Caco-2 (cell line): ENCODE results near the gene DLG1. TPM values are rescaled to one million over a fixed set of nuclear protein-coding genes. Genes with fewer than 3 reads are reported as not detected.
A peak's percentile ranks its signal among the peaks of the same experiment; 100 is the strongest.

Experiments
- BruUV-seq: library from RNA; stranded (reverse); fragments of 400-500 nt; replicated peaks from 2 replicates; lab custom pipeline; 2021; lab: Mats Ljungman, UMichigan
- CTCF ChIA-PET: fragments of 300-600 bp; sonication (Branson Sonifier 250); formaldehyde crosslinking; loops from one replicate; lab custom pipeline; 2022; ENCODE audit warnings: antibody characterized with exemption; lab: Charles Lee
- POLR2A ChIA-PET: fragments of 300-600 bp; sonication (Branson Sonifier 250); formaldehyde crosslinking; loops from one replicate; lab custom pipeline; 2022; ENCODE audit warnings: antibody characterized with exemption; lab: Charles Lee
- DNase-seq, 2 experiments: peaks; one replicate each; pipeline versions ENCODE4 v3.0.0 to v3.0.0-alpha.2; 2020 to 2022
- H3K27me3 ChIP-seq: replicated peaks from 2 replicates; pipeline ENCODE4 v1.6.0; 2011; ENCODE audit warnings: low read length; ENCODE audit not compliant: control insufficient read depth, insufficient read depth
- H3K36me3 ChIP-seq: 2 replicates; pipeline ENCODE4 v1.5.1; 2011; ENCODE audit warnings: low read length; ENCODE audit not compliant: control insufficient read depth, insufficient read depth
- H3K4me1 ChIP-seq: fragments of 250-450 bp; sonication (Bioruptor Pico); 2 replicates; pipeline ENCODE4 v1.5.1; 2020; ENCODE audit warnings: mild to moderate bottlenecking
- H3K4me3 ChIP-seq: 2 replicates; pipeline ENCODE4 v1.5.1; 2011; ENCODE audit warnings: low read depth, mild to moderate bottlenecking, control low read depth, low read length
- H3K9me3 ChIP-seq: fragments of 250-450 bp; sonication (Bioruptor Pico); 2 replicates; pipeline ENCODE4 v1.5.1; 2020; ENCODE audit warnings: mild to moderate bottlenecking, moderate library complexity
- H3K27ac Mint-ChIP-seq: one replicate; pipeline ENCODE4 v1.8.0; 2022; ENCODE audit warnings: mixed read lengths; ENCODE audit not compliant: unreplicated experiment
- H3K27me3 Mint-ChIP-seq: one replicate; pipeline ENCODE4 v1.8.0; 2022; ENCODE audit warnings: mixed read lengths; ENCODE audit not compliant: insufficient read depth, unreplicated experiment
- H3K36me3 Mint-ChIP-seq: one replicate; pipeline ENCODE4 v1.8.0; 2022; ENCODE audit warnings: mild to moderate bottlenecking, mixed read lengths; ENCODE audit not compliant: insufficient read depth, unreplicated experiment
- H3K4me1 Mint-ChIP-seq: one replicate; pipeline ENCODE4 v1.8.0; 2022; ENCODE audit warnings: low read depth, mixed read lengths; ENCODE audit not compliant: unreplicated experiment
- H3K4me3 Mint-ChIP-seq: one replicate; pipeline ENCODE4 v1.8.0; 2022; ENCODE audit warnings: mild to moderate bottlenecking, moderate library complexity, mixed read lengths; ENCODE audit not compliant: unreplicated experiment
- H3K9me3 Mint-ChIP-seq: one replicate; pipeline ENCODE4 v1.8.0; 2022; ENCODE audit warnings: mixed read lengths; ENCODE audit not compliant: unreplicated experiment
- CTCF ChIP-seq, 2 experiments: fragments of 200-600 bp in 1 of 2; IDR thresholded peaks; 1 replicate in 1 of 2; 2 replicates in 1 of 2; pipeline versions ENCODE4 v1.5.1 to v1.8.0; 2011 to 2022; ENCODE audit warnings: antibody characterized with exemption in 1 of 2, control low read depth in 1 of 2, inconsistent platforms in 1 of 2, low read depth in 1 of 2, low read length in 1 of 2, mild to moderate bottlenecking in 1 of 2, moderate library complexity in 1 of 2; ENCODE audit not compliant: insufficient read depth in 1 of 2, severe bottlenecking in 1 of 2, unreplicated experiment in 1 of 2
- intact Hi-C: fragments of 100-400 bp; cut with micrococcal nuclease; formaldehyde crosslinking; loops from one replicate; pipeline ENCODE4 v1.10.0; 2022; ENCODE audit not compliant: unreplicated experiment
- total RNA-seq: library from RNA; stranded (reverse); gene quantifications from 2 replicates; pipeline ENCODE4 v1.2.3, GENCODE V29; 2022

DLG1 gene
- total RNA-seq, 1 experiment from 2014 or later, result 167 TPM

GRCh38 chr3:197007953-197008352 is 290.5 kb downstream of the DLG1 start:
- Histone ChIP-seq H3K36me3 (no peaks in the 10 kb centered on the region), H3K4me1 (peaks cover 23% of the 10 kb centered on the region), H3K27me3 (no peaks in the 10 kb centered on the region), H3K9me3 (no peaks in the 10 kb centered on the region), H3K4me3 (no peak overlapping the region)
- no peak for TF ChIP-seq CTCF (IDR thresholded peaks at IDR 0.05; ENCODE audit: insufficient read depth in 1 of 2, low read depth in 1 of 2, low read length in 1 of 2, severe bottlenecking in 1 of 2, unreplicated experiment in 1 of 2)
- H3K9me3 Mint-ChIP-seq, result no peaks in the 10 kb centered on the region
- H3K36me3 Mint-ChIP-seq, result peaks cover 6% of the 10 kb centered on the region
- intact Hi-C loops, result loop anchor here (10.0 kb wide), 1 partner anchor 177 kb away; no protein-coding TSS in a partner anchor
- no peak for DNase-seq
- CTCF ChIA-PET, result no interaction called here
- POLR2A ChIA-PET, result no interaction called here
- no peaks in the 10 kb centered on the region for H3K27me3 Mint-ChIP-seq
- H3K27ac Mint-ChIP-seq, result peak overlapping the region; percentile 72
- H3K4me3 Mint-ChIP-seq, result no peak overlapping the region
- no TSS peak for BruUV-seq
- peaks cover 10% of the 10 kb centered on the region for H3K4me1 Mint-ChIP-seq

DNA sequence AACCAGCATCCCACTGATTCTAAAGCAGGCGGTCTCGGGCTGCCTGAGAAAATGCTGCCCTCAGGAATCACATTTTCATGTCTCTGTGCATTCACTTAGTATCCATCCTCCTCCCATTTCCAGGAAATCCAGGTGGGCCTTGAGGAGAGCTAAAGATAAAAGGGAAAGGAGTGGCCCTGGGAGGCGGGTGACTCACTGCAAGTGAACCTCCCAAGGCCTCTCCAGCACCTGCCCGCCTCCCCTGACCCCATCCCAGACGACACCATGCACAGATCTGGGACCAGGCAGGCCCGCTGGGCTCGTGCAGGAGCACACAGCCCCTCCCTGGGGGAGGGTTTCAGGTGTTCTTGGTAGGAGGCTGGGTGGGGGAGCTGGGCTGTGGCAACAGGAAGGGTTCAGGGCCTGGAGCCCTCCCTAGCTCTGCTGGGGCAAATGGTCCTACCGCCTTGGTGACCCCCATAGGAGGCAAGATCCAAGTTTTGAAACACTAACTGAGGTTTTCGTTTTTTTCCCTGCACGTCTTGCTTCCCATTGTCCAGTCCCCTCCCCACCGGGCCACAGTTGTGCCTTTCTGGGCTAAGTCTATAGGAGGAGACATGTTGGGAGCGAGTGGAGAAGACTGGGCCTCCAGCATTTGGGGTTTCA is 291.0 kb downstream of the DLG1 start:
- peaks cover 25% of the 10 kb centered on the region for H3K4me1 ChIP-seq
- DNase-seq, result peak; percentile 34 to 57
- BruUV-seq, result no TSS peak
- H3K27me3 ChIP-seq, result no peaks in the 10 kb centered on the region
- intact Hi-C loops, result loop anchor here (10.0 kb wide), 1 partner anchor 177 kb away; no protein-coding TSS in a partner anchor
- H3K4me3 ChIP-seq, result no peak overlapping the region
- Mint-ChIP-seq H3K27ac (peak overlapping the region; percentile 72), H3K36me3 (peaks cover 6% of the 10 kb centered on the region), H3K9me3 (no peaks in the 10 kb centered on the region), H3K27me3 (no peaks in the 10 kb centered on the region), H3K4me3 (no peak overlapping the region), H3K4me1 (peaks cover 10% of the 10 kb centered on the region)
- no peaks in the 10 kb centered on the region for H3K36me3 ChIP-seq
- ChIA-PET CTCF (no interaction called here), POLR2A (no interaction called here)
- TF ChIP-seq CTCF (IDR thresholded peaks at IDR 0.05; ENCODE audit: insufficient read depth in 1 of 2, low read depth in 1 of 2, low read length in 1 of 2, severe bottlenecking in 1 of 2, unreplicated experiment in 1 of 2), result no peak
- no peaks in the 10 kb centered on the region for H3K9me3 ChIP-seq

DNA sequence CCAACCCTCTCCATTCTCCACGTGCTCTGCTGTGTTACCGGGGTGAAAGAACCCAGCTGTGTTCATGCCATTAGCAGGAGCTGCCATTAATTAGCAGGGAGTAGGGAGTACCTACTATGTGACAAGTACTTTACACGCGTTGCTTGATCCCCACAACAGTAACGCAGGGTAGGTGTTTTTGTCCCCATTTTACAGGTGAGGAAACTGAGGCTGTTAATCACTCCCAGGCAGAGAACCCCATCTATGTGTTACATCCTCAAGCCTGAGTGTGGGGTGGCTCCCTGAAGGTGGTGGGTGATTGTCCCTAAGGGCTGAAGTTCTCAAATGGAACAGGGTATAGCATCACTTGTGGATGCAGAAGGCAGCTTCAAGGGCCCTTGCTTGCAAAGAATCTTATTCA is 291.6 kb downstream of the DLG1 start:
- POLR2A ChIA-PET, result no interaction called here
- intact Hi-C loops, result loop anchor here (10.0 kb wide), 1 partner anchor 178 kb away; no protein-coding TSS in a partner anchor

More for the DNA sequence above, 291.6 kb downstream of the DLG1 start:
- CTCF ChIA-PET, result no interaction called here
- Mint-ChIP-seq H3K36me3 (peaks cover 7% of the 10 kb centered on the region), H3K4me1 (peaks cover 10% of the 10 kb centered on the region), H3K9me3 (no peaks in the 10 kb centered on the region), H3K27me3 (no peaks in the 10 kb centered on the region), H3K27ac (no peak overlapping the region), H3K4me3 (no peak overlapping the region)
- H3K4me1 ChIP-seq, result peaks cover 26% of the 10 kb centered on the region
- no peaks in the 10 kb centered on the region for H3K9me3 ChIP-seq
- no peak overlapping the region for H3K4me3 ChIP-seq
- no peaks in the 10 kb centered on the region for H3K36me3 ChIP-seq
- TF ChIP-seq CTCF (IDR thresholded peaks at IDR 0.05; ENCODE audit: insufficient read depth in 1 of 2, low read depth in 1 of 2, low read length in 1 of 2, severe bottlenecking in 1 of 2, unreplicated experiment in 1 of 2), result no peak
- no peak for DNase-seq
- no TSS peak for BruUV-seq
- H3K27me3 ChIP-seq, result no peaks in the 10 kb centered on the region
